HK-2 (cell line): ENCODE results near the gene ABRAXAS1.
A peak's percentile ranks its signal among the peaks of the same experiment; 100 is the strongest.
"Not testable (repeated sequence)": the region's sequence is repeated elsewhere in the genome, so short reads cannot be mapped to it uniquely, and the experiment has no call there.

Experiments used
- DNase-seq: peaks from one replicate; pipeline ENCODE4 v3.0.0-alpha.2; 2018; ENCODE audit not compliant: unreplicated experiment

ABRAXAS1 gene

GRCh38 chr4:83484500-83485461 lies at the start of gene ABRAXAS1:
Gene ABRAXAS1 (minus strand): TSS chr4:83485100. CDS start chr4:83485072, 28 bp downstream.
- peak; percentile 92 for DNase-seq

GRCh38 chr4:83527671-83528070 lies 42.8 kb upstream of the ABRAXAS1 start:
- no peak for DNase-seq

GRCh38 chr4:83522239-83522638 lies 37.3 kb upstream of the ABRAXAS1 start:
- no peak for DNase-seq

GRCh38 chr4:83516042-83516772 lies 31.3 kb upstream of the ABRAXAS1 start:
- DNase-seq: peak; percentile 11

- no peak for DNase-seq
Observed at GRCh38 chr4:83510442-83510841, 25.5 kb upstream of the ABRAXAS1 start.

GRCh38 chr4:83509156-83509585 lies 24.3 kb upstream of the ABRAXAS1 start:
- DNase-seq: peak; percentile 54

- no peak for DNase-seq
Observed at GRCh38 chr4:83504996-83505395, 20.1 kb upstream of the ABRAXAS1 start.

GRCh38 chr4:83504503-83504902 lies 19.6 kb upstream of the ABRAXAS1 start:
- DNase-seq: no peak

GRCh38 chr4:83503974-83504373 lies 19.1 kb upstream of the ABRAXAS1 start:
- no peak for DNase-seq

- DNase-seq: not testable (repeated sequence)
Observed at GRCh38 chr4:83501671-83502070, 16.8 kb upstream of the ABRAXAS1 start.

GRCh38 chr4:83498187-83498586 lies 13.3 kb upstream of the ABRAXAS1 start:
- no peak for DNase-seq

- not testable (repeated sequence) for DNase-seq
Observed at GRCh38 chr4:83496085-83496917, 11.4 kb upstream of the ABRAXAS1 start.

- DNase-seq: no peak
Observed at GRCh38 chr4:83490876-83491450, 6.1 kb upstream of the ABRAXAS1 start.

- no peak for DNase-seq
Observed at GRCh38 chr4:83489711-83490326, 4.9 kb upstream of the ABRAXAS1 start.

- no peak for DNase-seq
Observed at GRCh38 chr4:83486457-83487129, 1.7 kb upstream of the ABRAXAS1 start.

- no peak for DNase-seq
Observed at GRCh38 chr4:83473966-83474365, 10.9 kb downstream of the ABRAXAS1 start.

GRCh38 chr4:83473423-83473822 lies 11.5 kb downstream of the ABRAXAS1 start:
- no peak for DNase-seq

GRCh38 chr4:83456184-83456501 lies 28.8 kb downstream of the ABRAXAS1 start:
- DNase-seq: no peak

GRCh38 chr4:83455281-83456183 lies 29.4 kb downstream of the ABRAXAS1 start, which contains the start of the genes HELQ and MRPS18C:
Gene HELQ (minus strand): TSS chr4:83455823. CDS start chr4:83455693, 130 bp downstream.
Gene MRPS18C (plus strand): TSS chr4:83456058. CDS start chr4:83456078, 20 bp downstream.
- DNase-seq: peak; percentile 96
